Upper lobe of left lung (tissue), 4 donors: ENCODE data around the gene MTHFD1L.

Experiments
- EP300 ChIP-seq, 4 donors: sonication (generic); formaldehyde crosslinking; IDR thresholded peaks; one replicate each; pipeline ENCODE4 v1.5.1; 2017; ENCODE audit warnings: antibody characterized with exemption in 4 of 4, control low read depth in 2 of 4
- POLR2A ChIP-seq, 4 donors: fragments of 450-650 bp; IDR thresholded peaks; one replicate each; pipeline ENCODE4 v1.5.1; 2016 to 2017; ENCODE audit warnings: antibody characterized with exemption in 4 of 4, mild to moderate bottlenecking in 2 of 4
- TF ChIP-seq, protein P1 (sequence below), 6 experiments: fragments of 450-650 bp in 4 of 6; fragments of 200-600 bp in 2 of 6; sonication (generic) in 2 of 6; IDR thresholded peaks; one replicate each; pipeline ENCODE4 v1.5.1; 2016 to 2019; ENCODE audit warnings: antibody characterized with exemption in 6 of 6

DNA sequence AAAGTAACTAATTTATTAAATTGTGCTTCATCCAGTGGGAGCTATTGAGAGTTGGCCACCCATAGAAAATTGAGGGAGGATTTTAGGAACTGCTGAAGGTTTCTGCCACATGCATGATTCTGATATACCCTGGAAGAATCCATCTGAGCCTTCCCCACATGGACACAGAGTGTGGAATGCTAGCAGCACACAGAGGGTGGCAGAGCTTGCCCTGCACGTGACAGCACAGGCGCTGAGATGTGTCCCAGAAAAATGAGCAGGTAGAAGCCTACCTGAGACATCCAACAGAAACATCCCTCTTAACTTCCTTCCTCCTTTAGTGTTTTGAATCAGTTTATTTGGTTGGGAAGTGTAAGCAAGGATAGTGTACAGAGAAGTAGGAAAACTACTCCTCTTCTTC lies 96.9 kb downstream of the MTHFD1L start:
- TF ChIP-seq, protein P1, sequence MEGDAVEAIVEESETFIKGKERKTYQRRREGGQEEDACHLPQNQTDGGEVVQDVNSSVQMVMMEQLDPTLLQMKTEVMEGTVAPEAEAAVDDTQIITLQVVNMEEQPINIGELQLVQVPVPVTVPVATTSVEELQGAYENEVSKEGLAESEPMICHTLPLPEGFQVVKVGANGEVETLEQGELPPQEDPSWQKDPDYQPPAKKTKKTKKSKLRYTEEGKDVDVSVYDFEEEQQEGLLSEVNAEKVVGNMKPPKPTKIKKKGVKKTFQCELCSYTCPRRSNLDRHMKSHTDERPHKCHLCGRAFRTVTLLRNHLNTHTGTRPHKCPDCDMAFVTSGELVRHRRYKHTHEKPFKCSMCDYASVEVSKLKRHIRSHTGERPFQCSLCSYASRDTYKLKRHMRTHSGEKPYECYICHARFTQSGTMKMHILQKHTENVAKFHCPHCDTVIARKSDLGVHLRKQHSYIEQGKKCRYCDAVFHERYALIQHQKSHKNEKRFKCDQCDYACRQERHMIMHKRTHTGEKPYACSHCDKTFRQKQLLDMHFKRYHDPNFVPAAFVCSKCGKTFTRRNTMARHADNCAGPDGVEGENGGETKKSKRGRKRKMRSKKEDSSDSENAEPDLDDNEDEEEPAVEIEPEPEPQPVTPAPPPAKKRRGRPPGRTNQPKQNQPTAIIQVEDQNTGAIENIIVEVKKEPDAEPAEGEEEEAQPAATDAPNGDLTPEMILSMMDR (IDR thresholded peaks at IDR 0.05), result no peak
- TF ChIP-seq POLR2A (IDR thresholded peaks at IDR 0.05) (no peak), EP300 (IDR thresholded peaks at IDR 0.05) (no peak)
